Measurements from ENCODE around the gene LUC7L3. TPM values are rescaled to one million over a fixed set of nuclear protein-coding genes. Genes with fewer than 3 reads are reported as not detected.

LUC7L3 gene
- polyA plus RNA-seq, 2 of the 4 experiments (the other 2 are of a cell fraction), result 209 to 211 TPM

DNA sequence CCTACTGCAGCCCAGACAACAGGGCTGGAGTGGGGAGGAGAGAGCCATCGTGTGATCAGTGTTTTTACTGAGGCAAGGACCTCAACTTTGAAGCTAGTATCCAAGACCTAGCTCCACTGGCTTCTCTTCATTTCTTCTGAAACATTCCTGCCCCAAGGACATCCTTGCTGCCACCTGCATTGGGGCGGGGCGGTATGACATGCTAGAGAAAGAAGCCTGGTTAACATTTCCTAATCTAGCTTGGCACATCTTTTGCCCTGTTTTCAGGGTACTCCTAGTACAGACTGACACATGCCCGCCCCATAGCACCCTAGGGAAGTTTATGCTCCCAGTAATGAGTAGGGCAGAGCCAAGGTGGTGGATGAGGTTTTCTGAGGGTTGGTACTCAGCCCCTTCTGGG lies 65.7 kb downstream of the LUC7L3 start:
- FAIRE-seq, result no peak
- POLR2A ChIA-PET, result interaction anchor here (1.4 kb wide), 1 partner anchor 81 kb away, joined by 6 read pairs; the partner anchor contains the start of gene TOB1
- no peaks in the 10 kb centered on the region for H3K9me3 ChIP-seq
- no peak for ATAC-seq
- TF ChIP-seq TFCP2L1 (CRISPR knock-in tag; IDR thresholded peaks at IDR 0.05) (no peak), SMC3 (IDR thresholded peaks at IDR 0.05) (no peak), ZNF302 (CRISPR knock-in tag; IDR thresholded peaks at IDR 0.05) (no peak), POLR2A (IDR thresholded peaks at IDR 0.05; ENCODE audit: low read length) (no peak), BHLHE40 (IDR thresholded peaks at IDR 0.05; ENCODE audit: low read depth, low read length) (no peak), CHD2 (IDR thresholded peaks at IDR 0.05; ENCODE audit: low read length, partially characterized antibody) (no peak), EP300 (IDR thresholded peaks at IDR 0.05) (no peak)
- TF ChIP-seq, protein P1, sequence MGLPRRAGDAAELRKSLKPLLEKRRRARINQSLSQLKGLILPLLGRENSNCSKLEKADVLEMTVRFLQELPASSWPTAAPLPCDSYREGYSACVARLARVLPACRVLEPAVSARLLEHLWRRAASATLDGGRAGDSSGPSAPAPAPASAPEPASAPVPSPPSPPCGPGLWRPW (IDR thresholded peaks at IDR 0.05), result no peak
- TF ChIP-seq, protein P2, sequence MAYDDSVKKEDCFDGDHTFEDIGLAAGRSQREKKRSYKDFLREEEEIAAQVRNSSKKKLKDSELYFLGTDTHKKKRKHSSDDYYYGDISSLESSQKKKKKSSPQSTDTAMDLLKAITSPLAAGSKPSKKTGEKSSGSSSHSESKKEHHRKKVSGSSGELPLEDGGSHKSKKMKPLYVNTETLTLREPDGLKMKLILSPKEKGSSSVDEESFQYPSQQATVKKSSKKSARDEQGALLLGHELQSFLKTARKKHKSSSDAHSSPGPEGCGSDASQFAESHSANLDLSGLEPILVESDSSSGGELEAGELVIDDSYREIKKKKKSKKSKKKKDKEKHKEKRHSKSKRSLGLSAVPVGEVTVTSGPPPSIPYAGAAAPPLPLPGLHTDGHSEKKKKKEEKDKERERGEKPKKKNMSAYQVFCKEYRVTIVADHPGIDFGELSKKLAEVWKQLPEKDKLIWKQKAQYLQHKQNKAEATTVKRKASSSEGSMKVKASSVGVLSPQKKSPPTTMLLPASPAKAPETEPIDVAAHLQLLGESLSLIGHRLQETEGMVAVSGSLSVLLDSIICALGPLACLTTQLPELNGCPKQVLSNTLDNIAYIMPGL (CRISPR knock-in tag; IDR thresholded peaks at IDR 0.05; ENCODE audit: borderline replicate concordance), result no peak
- TF ChIP-seq, protein P3, sequence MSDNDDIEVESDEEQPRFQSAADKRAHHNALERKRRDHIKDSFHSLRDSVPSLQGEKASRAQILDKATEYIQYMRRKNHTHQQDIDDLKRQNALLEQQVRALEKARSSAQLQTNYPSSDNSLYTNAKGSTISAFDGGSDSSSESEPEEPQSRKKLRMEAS (IDR thresholded peaks at IDR 0.05), result no peak
- H3K27ac ChIP-seq, result no peak overlapping the region
- H3K4me2 ChIP-seq, result no peak overlapping the region
- no peak for DNase-seq (ENCODE audit: low read depth in 1 of 2, low spot score in 1 of 2)
- WGBS (ENCODE audit: missing lambda C conversion rate), result 76% methylated on average over 4 of the region's 4 CpGs
- no peak overlapping the region for H3K4me3 ChIP-seq
- CTCF ChIA-PET, result interaction anchor here (0.6 to 10.7 kb wide), 20 partner anchors 7 to 368 kb away, joined by 3 to 324 read pairs (median 22); partner anchors contain the start of genes ANKRD40CL, NME1 and WFIKKN2
- 0 out of 3 replicates have a peak, but pooled peaks cover 3% of the 10 kb centered on the region for H3K4me1 ChIP-seq

DNA sequence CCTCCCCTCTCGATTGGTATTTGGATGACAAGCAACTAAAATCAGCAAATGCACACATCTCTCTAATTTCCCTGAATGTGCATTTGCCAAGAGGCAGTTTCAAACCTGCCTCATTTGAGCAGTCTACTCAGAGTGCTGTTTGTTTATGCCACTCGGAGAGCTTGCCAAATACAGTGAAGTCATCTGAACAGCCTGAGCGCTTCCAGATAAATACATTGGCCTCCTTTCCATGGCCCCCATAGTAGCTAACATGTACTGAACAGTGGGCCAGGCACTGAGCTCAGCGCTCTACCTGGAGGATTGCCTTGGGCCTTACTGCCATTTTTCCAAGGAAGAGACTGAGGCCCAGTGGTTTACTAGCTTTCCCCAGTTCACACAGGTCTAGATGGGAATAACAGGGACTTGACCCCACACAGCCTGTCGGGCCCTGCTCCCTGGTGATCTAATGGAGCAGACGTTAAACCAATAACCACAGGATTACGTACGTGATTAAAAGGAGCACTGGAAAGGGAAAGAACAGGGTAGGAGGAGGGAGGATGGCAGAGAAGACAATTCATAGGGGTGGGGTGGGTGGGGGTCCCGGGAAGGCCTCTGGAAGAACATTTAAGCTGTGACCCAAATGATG lies 66.7 kb downstream of the LUC7L3 start:
- ChIA-PET CTCF (interaction anchor here (0.6 to 10.7 kb wide), 16 partner anchors 9 to 367 kb away, joined by 3 to 324 read pairs (median 37); partner anchors contain the start of genes ANKRD40CL, NME1 and WFIKKN2), POLR2A (interaction anchor here (1.4 kb wide), 1 partner anchor 80 kb away, joined by 6 read pairs; the partner anchor contains the start of gene TOB1)
- FAIRE-seq, result no peak
- TF ChIP-seq SMC3 (IDR thresholded peaks at IDR 0.05) (no peak), NPAS2 (CRISPR knock-in tag; IDR thresholded peaks at IDR 0.05; ENCODE audit: borderline replicate concordance) (no peak), EHF (CRISPR knock-in tag; IDR thresholded peaks at IDR 0.05) (no peak), HOXA7 (CRISPR knock-in tag; IDR thresholded peaks at IDR 0.05) (no peak), PHF8 (IDR thresholded peaks at IDR 0.05; ENCODE audit: borderline replicate concordance, low read depth) (no peak), MAFK (IDR thresholded peaks at IDR 0.05; ENCODE audit: partially characterized antibody) (no peak), FOSL2 (IDR thresholded peaks at IDR 0.05) (no peak), FOSL2 (CRISPR knock-in tag; IDR thresholded peaks at IDR 0.05) (no peak), ESRRA (IDR thresholded peaks at IDR 0.05; ENCODE audit: borderline replicate concordance, low read length) (no peak)
- TF ChIP-seq, protein P4, sequence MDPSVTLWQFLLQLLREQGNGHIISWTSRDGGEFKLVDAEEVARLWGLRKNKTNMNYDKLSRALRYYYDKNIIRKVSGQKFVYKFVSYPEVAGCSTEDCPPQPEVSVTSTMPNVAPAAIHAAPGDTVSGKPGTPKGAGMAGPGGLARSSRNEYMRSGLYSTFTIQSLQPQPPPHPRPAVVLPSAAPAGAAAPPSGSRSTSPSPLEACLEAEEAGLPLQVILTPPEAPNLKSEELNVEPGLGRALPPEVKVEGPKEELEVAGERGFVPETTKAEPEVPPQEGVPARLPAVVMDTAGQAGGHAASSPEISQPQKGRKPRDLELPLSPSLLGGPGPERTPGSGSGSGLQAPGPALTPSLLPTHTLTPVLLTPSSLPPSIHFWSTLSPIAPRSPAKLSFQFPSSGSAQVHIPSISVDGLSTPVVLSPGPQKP (IDR thresholded peaks at IDR 0.05; ENCODE audit: low read depth, low read length), result no peak
- TF ChIP-seq, protein P5, sequence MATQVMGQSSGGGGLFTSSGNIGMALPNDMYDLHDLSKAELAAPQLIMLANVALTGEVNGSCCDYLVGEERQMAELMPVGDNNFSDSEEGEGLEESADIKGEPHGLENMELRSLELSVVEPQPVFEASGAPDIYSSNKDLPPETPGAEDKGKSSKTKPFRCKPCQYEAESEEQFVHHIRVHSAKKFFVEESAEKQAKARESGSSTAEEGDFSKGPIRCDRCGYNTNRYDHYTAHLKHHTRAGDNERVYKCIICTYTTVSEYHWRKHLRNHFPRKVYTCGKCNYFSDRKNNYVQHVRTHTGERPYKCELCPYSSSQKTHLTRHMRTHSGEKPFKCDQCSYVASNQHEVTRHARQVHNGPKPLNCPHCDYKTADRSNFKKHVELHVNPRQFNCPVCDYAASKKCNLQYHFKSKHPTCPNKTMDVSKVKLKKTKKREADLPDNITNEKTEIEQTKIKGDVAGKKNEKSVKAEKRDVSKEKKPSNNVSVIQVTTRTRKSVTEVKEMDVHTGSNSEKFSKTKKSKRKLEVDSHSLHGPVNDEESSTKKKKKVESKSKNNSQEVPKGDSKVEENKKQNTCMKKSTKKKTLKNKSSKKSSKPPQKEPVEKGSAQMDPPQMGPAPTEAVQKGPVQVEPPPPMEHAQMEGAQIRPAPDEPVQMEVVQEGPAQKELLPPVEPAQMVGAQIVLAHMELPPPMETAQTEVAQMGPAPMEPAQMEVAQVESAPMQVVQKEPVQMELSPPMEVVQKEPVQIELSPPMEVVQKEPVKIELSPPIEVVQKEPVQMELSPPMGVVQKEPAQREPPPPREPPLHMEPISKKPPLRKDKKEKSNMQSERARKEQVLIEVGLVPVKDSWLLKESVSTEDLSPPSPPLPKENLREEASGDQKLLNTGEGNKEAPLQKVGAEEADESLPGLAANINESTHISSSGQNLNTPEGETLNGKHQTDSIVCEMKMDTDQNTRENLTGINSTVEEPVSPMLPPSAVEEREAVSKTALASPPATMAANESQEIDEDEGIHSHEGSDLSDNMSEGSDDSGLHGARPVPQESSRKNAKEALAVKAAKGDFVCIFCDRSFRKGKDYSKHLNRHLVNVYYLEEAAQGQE (IDR thresholded peaks at IDR 0.05), result no peak
- TF ChIP-seq, protein P6, sequence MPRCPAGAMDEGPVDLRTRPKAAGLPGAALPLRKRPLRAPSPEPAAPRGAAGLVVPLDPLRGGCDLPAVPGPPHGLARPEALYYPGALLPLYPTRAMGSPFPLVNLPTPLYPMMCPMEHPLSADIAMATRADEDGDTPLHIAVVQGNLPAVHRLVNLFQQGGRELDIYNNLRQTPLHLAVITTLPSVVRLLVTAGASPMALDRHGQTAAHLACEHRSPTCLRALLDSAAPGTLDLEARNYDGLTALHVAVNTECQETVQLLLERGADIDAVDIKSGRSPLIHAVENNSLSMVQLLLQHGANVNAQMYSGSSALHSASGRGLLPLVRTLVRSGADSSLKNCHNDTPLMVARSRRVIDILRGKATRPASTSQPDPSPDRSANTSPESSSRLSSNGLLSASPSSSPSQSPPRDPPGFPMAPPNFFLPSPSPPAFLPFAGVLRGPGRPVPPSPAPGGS (IDR thresholded peaks at IDR 0.05), result no peak
- Histone ChIP-seq H3K4me1 (0 out of 3 replicates have a peak, but pooled peaks cover 3% of the 10 kb centered on the region), H3K4me3 (no peak overlapping the region), H3K27ac (no peak overlapping the region; a peak in 1 of 6 replicates), H3K4me2 (no peak overlapping the region), H3K9me3 (no peaks in the 10 kb centered on the region)
- 74% methylated on average over 9 of the region's 9 CpGs for WGBS (ENCODE audit: missing lambda C conversion rate)
- no peak for DNase-seq (ENCODE audit: low read depth in 1 of 2, low spot score in 1 of 2)
- no peak for ATAC-seq
